AML-193 (cell line): Measurements from ENCODE around the gene VPS9D1.

Source experiments
- DNase-seq, 2 experiments: peaks; one replicate each; lab custom pipeline; 2025; lab: John Stamatoyannopoulos, UW

VPS9D1 gene, protein sequence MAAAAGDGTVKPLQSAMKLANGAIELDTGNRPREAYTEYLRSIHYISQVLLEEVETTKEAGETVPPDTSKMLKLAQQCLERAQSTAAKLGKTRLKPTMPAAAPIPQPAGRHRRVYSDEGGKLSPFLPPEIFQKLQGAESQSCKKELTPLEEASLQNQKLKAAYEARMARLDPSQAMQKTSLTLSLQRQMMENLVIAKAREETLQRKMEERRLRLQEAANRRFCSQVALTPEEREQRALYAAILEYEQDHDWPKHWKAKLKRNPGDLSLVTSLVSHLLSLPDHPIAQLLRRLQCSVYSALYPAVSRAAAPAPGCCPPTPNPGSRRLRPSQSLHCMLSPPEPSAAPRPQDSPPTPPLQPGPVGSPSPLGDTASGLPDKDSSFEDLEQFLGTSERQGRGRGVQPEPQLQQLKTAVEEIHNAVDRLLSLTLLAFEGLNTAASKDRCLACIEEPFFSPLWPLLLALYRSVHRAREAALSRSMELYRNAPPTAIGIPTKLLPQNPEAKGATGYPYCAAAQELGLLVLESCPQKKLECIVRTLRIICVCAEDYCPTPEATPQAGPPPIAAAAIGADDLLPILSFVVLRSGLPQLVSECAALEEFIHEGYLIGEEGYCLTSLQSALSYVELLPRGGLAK

DNA sequence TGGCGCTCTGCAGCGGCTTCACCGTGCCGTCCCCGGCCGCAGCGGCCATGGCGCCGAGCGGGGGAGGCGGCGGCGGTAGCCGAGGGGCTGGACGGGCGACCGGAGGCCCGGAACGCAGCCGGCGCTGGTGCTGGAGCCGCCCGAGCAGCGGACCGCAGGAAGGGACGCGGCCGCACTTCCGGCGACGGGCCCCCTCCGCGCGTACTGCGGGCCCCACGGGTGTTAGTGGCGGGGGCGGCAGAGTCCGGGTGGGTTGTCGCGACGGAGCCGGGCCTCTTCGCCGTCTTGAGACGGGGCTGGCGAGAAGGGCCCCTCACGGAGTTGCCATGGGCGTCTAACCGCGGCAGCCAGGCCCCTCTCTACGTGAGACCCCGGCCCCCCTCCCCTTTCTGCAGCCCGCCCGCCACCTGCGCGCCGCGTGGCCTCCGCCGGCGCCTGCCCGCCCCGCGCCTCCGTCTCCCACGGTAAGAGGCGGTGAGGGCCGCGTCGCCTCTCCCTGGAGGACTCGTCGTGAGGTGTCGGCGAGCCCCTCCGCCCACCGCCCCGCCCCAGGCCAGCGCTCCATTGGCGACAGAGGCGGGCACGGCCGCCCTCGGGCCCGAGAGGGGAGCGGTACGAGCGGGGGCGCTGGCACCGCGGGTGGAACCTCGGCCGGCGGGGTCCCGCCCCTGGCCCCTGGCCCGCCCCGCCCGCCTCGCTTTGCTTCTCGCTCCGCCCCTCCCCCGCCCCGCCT, at the start of gene VPS9D1, which contains the start of gene ZNF276:
TSS of gene VPS9D1 (minus strand) at position 86 of the 733 bp plus-strand sequence. CDS start at position 49, 37 bp downstream.
TSS of gene ZNF276 (plus strand) at position 725 of the 733 bp plus-strand sequence. CDS start 104 bp downstream, outside the sequence.
- DNase-seq, result peak; percentile 31 to 45

DNA sequence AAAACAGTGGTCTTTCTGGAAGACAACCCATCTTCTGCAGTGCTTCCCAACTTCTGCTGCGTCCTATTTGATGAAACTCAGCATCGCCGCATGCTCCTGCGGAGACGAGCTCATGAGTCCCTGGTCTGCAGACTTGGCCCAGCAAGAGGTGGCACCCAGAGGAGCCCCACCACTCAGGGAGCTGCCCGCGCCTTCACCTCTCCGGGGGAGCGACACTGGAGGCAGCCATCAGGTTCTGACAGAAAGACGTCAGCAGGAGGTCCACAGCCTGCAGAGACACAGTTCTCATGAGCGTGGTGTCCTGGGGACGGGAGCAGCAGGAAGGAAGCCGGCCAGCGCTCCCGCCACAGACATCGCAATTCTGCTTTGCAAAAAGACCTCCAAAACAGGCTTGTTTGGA, 49.7 kb upstream of the VPS9D1 start:
- DNase-seq, result no peak

DNA sequence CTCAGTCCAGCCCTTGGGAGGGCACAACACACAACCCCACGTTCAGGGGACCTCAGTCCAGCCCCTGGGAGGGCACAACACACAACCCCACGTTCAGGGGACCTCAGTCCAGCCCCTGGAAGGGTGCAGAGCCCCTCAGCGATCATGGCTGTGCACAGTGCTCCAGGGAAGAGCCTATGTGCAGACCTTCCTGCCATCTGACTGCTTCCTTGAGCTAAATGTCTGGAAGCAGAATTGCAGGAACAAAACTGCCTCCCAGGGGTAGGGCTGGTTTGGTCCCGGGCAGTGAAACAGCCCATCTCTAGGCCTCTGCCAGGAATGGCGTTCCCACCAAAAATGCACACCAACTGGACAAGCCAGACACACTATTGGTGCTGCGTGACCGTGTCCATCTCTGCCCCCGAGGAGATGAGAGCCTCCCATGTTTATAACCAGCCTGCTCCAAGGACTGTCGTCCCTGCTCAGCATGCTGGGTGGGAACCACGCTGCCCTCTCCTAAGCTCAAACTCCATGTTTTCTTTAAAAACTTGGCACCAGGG, 44.7 kb upstream of the VPS9D1 start:
- no peak for DNase-seq

DNA sequence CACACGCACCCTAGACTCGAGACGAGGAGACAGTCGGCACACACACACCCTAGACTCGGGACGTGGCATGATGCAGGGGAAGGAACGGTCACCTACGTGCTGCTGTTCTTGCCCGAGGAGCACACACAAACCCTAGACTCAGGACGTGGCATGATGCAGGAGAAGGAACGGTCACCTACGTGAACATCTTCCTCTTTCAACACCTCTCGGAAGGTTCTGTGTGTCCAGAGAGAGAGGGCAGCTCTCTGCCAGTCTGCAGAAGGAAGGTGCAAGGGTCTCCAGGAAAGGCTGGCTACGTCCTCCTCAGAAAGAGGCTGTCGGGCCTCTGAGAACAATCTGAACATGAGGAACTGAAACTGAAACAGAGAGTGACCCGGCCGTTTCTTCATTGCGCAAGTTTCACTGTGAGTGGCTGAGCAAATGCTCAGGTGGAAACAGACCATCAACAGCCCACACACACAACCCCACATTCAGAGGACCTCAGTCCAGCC, 44.1 kb upstream of the VPS9D1 start:
- DNase-seq, result peak; percentile 17 to 46

DNA sequence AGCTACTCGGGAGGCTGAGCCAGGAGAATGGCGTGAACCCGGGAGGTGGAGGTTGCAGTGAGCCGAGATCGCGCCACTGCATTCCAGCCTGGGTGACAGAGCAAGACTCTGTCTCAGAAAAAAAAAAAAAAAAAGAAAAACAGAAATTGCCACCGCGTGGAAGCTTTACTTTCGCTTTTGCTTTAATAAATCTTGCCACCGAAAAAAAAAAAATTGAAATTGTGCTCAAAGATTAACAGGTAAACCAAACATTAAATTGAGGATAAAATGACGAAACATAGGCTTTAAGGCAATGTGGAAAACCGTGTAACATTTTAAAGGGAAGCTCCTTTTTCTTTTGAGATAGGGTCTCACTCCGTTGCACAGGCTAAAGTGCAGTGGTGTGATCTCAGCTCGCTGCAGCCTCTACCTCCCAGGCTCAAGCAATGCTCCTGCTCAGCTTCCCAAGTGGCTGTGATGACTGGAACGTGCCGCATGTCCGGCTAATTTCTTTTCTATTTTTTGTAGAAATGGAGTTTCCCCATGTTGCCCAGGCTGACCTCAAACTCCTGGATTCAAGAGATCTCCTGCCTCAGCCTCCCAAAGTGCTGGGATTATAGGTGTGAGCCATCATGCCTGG, 40.7 kb upstream of the VPS9D1 start:
- DNase-seq, result no peak

DNA sequence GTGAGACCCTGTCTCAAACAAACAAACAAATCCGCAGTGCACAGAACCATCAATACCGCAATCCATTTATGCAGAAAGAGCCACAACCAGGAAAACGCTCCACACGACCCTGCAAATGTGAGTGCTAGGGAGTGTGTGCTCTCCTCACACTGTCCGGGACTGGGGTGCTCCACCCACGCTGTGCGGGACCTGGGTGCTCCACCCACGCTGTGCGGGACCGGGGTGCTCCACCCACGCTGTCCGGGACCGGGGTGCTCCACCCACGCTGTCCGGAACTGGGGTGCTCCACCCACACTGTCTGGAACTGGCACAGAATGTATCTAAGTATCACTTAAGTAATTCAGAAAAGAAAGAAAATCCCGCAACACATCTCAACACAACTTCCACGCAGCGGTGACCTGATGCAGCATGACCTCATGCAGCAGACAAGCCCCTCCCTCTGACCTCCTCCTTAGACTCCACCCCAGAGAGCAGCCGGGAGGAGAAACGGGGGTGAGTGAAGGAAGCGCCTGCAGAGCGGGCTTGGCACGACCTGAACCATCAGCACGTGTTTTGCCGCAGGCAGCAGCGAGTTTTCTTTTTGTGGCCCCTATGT, 39.1 kb upstream of the VPS9D1 start:
- DNase-seq, result no peak

DNA sequence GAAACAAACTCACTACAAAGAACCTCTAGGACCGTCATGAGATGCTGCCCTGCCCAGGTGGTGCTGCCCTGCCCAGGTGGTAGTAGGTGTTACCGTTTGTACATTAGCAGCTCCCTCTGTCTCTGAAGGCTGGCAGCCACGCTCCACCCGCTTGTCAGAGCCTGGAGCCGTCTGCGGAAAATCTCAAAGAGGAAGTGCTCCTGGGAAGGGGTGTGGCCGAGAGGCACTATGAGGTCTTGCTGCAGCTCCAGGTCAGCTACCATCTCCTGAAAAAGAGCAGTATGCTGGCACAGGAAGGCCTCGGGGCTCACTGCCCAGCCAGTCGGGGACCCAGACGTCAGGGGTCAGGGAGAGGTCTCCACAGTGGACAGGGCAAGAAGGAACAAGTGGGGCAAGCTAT, 28.9 kb upstream of the VPS9D1 start:
- DNase-seq, result no peak

DNA sequence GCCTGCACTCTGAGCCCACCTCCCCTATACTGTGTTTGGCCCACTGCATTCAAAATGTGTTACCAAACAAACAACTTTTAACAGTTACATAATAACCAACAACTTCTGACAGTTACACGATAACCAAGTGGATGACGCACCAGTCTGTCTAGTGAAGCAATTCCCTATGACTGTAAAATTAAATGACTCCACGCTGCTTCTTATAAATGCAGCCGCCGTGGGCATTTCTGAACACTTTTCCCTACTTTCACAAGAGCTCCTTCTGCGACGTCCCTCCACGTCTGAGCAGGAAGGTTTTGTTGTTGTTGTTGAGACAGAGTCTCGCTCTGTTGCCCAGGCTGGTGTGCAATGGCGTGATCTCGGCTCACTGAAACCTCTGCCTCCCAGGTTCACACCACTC, 28.2 kb upstream of the VPS9D1 start:
- DNase-seq, result no peak

- DNase-seq, result no peak
Observed at GRCh38 chr16:89748076-89748475, 27.4 kb upstream of the VPS9D1 start.

DNA sequence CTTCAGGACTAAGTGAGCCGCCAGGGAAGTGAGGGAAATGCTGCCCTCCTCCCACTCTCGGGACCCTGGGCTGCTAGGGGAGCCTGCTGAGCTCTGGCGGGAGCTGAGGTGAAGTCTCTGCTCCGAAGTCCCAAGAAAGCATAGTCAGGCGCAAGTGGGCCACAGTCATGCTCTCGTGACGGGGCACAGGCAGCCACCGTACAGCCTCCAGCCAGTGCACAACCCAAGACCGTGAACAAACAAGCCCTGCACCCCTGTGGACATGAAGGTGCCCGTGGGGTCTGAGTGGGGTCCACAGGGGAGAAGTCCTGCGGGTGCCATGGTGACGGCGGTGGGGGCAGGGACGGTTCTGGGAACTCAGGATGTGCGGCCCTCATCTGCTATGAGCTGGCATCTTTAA, 25.3 kb upstream of the VPS9D1 start:
- no peak for DNase-seq

DNA sequence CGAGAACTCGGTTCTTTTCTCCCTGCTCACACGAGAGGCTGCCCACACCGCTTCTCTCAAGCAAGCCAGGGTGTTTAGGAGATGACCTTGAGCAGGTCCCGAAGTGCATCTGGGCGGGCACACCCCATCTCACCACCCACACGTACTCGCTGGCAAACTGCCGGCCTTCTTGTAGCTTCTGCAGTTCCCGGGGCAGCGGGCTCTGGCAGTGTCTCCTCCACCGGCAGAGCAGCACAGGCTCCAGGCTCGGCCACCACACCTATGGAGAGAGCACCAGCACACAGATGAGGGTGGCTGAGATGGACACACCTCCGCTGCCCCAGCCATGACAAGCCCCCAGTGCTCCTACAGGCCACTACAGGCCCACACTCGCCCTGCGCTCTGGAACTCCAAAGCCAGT, 24.1 kb upstream of the VPS9D1 start:
- no peak for DNase-seq

DNA sequence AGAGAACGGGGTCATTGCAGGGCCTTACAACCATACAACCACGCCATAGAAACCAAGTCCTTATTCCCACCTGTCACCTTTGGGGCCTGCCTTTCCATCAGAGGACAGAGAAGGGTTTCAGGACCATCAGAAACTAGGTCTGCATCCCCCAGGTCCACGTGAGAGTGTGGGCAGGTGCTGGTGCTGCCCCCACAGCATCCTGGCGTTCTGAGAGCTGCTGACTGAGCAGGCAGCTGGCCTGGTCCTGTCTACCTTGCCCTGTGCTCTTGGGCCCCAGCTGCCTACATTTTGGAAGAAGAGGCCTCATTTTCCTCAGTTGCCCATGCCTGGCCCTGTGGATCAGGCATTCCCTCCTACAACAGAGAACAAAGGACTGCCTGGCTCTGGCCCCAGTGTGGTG, 22.2 kb upstream of the VPS9D1 start:
- DNase-seq, result no peak

- no peak for DNase-seq
Observed at GRCh38 chr16:89741342-89742014, 20.8 kb upstream of the VPS9D1 start.

DNA sequence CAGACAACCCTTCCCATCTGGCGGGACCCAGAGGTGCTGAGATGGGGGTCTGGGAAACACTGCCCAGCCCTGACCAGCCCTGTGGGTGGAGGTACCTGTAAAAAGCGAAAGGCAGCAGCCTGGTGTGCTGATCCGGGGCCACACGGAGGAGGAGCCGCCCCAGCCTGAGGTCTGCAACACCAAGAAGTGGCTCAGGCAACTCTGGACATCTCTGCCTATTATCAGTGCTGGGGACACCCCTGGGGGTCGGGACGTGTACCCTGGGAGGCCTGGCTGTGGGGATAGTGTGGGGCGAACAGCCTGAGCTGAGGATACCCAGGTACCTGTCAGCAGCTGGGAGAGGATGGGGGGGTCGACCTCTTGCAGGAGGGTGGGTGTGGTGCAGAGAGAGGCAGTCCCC, 18.7 kb upstream of the VPS9D1 start:
- no peak for DNase-seq

DNA sequence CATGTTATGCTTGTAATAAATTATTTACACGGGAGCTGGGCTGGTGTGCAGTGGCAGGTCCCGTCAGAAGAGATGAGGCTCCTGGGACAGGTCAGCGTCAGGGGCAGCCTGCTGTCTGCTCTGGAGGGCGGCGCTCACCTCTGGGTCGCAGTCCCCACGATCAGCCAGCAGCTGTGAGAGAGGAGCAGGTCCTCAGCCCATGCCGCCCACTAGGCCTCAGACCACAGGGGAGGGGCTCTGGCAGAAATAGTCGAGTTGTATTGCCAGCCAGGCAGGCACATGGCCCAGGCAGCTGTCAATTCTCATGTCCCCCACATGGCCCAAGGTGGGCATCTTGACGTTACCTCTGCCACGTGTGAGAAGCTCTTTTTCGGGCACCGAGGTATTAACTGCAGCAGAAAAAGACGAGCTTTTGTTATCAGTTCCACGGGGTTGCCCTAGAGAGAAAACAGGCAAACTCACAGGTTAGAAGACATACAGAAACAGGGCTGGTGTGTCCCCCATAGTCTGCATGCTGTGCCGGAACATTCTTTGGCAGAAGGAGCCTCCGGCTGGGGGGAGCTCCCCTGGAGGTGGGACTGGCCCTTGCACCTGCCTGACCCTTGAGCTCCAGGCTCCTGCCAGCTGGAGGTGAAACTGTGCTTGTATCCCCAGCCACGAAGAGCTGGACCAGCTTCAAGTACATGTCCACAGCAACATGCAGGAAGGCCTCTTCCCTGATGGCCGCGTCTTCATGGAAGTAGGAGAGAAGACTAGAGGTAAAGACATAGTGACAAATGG, 18.0 kb upstream of the VPS9D1 start:
- DNase-seq, result no peak

DNA sequence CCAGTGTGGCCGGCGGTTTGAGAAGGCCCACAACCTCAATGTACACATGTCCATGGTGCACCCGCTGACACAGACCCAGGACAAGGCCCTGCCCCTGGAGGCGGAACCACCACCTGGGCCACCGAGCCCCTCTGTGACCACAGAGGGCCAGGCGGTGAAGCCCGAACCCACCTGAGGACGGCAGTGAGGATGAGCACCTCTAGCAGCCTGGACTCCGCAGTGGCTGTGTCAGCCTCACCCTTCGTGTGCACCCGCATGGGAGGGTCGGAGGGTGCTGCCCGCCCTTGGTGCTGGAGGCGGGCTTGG, 17.3 kb upstream of the VPS9D1 start:
- no peak for DNase-seq

DNA sequence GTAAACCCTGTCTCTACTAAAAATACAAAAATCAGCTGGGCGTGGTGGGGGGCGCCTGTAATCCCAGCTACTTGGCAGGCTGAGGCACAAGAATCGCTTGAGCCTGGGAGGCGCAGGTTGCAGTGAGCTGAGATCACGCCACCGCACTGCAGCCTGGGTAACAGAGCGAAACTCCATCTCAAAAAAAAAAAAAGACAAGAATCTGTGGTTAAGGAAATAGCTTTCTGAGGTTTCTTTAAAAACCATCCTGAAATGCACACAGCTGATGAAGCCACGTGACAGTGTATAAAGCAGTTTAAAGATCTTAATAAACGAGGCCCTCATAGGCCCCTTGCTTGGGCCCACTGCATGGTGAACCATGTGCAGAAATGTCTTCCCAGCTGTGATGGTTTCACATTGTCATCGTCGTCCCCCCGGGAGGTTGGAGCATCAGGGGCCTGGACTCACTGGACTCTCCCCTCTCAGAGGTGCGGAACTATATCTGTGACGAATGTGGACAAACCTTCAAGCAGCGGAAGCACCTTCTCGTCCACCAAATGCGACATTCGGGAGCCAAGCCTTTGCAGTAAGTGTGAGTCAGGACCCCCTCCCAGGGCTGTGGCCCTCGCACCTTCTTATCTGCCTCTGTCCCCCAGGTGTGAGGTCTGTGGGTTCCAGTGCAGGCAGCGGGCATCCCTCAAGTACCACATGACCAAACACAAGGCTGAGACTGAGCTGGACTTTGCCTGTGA, 16.8 kb upstream of the VPS9D1 start:
- DNase-seq, result no peak

DNA sequence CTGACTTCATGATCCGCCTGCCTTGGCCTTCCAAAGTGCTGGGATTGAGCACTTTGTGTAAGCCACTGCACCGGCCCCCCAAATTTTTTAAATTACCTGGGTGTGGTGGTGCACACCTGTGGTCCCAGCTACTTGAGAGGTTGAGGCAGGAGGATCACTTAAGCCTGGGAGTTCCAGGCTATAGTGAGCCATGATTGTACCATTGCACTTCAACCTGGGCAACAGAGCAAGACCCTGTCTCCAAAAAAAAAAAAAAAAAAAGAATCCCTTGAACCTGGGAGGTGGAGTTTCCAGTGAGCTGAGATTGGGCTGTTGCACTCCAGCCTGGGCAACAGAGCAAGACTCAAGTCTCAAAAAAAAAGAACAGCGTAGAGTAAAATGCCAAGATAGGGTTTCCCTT, 15.9 kb upstream of the VPS9D1 start:
- no peak for DNase-seq

- DNase-seq, result no peak
Observed at GRCh38 chr16:89733792-89734191, 13.1 kb upstream of the VPS9D1 start.

- no peak for DNase-seq
Observed at GRCh38 chr16:89733322-89733721, 12.6 kb upstream of the VPS9D1 start.
